Ishikawa (cell line): Measurements from ENCODE around the gene RALGPS2.

Source experiments
- REST ChIP-seq: IDR thresholded peaks from 2 replicates; pipeline ENCODE4 v1.6.1; 2012; ENCODE audit warnings: low read depth, mild to moderate bottlenecking
- TCF12 ChIP-seq: IDR thresholded peaks from 2 replicates; pipeline ENCODE4 v1.6.1; 2012; ENCODE audit warnings: low read depth
- USF1 ChIP-seq: IDR thresholded peaks from 2 replicates; pipeline ENCODE4 v1.6.1; 2012

GRCh38 chr1:178738780-178739179 lies 13.7 kb downstream of the RALGPS2 start:
- TF ChIP-seq TCF12 = no peak
- no peak for TF ChIP-seq REST
- TF ChIP-seq USF1 = no peak
